GM12878 (cell line): ENCODE results near the gene DNAAF5. TPM values are rescaled to one million over a fixed set of nuclear protein-coding genes. Genes with fewer than 3 reads are reported as not detected.

Source experiments
- ATAC-seq: fragments of 200-7000 bp; cut with Tn5 transposase; 3 replicates; pipeline ENCODE4 v1.9.1; 2020; ENCODE audit warnings: mild to moderate bottlenecking, moderate library complexity
- BruUV-seq: library from RNA; stranded (reverse); fragments of 400-500 nt; replicated peaks from 2 replicates; lab custom pipeline; 2021; lab: Mats Ljungman, UMichigan
- CTCF ChIA-PET: fragments of 300-600 bp; sonication (Branson Sonifier 250); formaldehyde crosslinking; extraction: SDS; loops from one replicate; lab custom pipeline; 2021; ENCODE audit warnings: inconsistent platforms; lab: Yijun Ruan, JAX
- POLR2A ChIA-PET: fragments of 350-600 bp; formaldehyde crosslinking; extraction: SDS; loops from one replicate; lab custom pipeline; 2021; ENCODE audit warnings: inconsistent platforms; lab: Charles Lee
- RAD21 ChIA-PET: fragments of 300-600 bp; sonication (Branson Sonifier 250); formaldehyde crosslinking; loops from one replicate; lab custom pipeline; 2023; ENCODE audit warnings: antibody characterized with exemption; ENCODE audit not compliant: unreplicated experiment; lab: Charles Lee
- SMC1A ChIA-PET: fragments of 300-600 bp; sonication (Branson Sonifier 250); formaldehyde crosslinking; loops from one replicate; lab custom pipeline; 2023; ENCODE audit not compliant: unreplicated experiment, uncharacterized antibody; lab: Charles Lee
- DNase-seq: peaks from one replicate; pipeline ENCODE4 v3.0.0-alpha.2; 2011; ENCODE audit warnings: low read depth, low spot score
- FAIRE-seq: peaks from 3 replicates; lab custom pipeline; 2011; peaks lifted over from hg19 to GRCh38; lab: Jason Lieb, UNC
- H2AFZ ChIP-seq: 2 replicates; pipeline ENCODE4 v1.6.0; 2011; ENCODE audit warnings: low read depth, low read length, control low read depth; ENCODE audit not compliant: control insufficient read depth
- H3K27ac ChIP-seq: 2 replicates; pipeline ENCODE4 v1.5.1; 2011; ENCODE audit warnings: control low read depth; ENCODE audit not compliant: control insufficient read depth, insufficient read depth
- H3K27me3 ChIP-seq, 2 experiments: replicated peaks in 1 of 2; 2 replicates each; pipeline versions ENCODE4 v1.6.0 to v1.6.1; 2011; ENCODE audit warnings: low read length in 1 of 2; ENCODE audit not compliant: control insufficient read depth in 2 of 2, insufficient read depth in 2 of 2
- H3K36me3 ChIP-seq, 2 experiments: 2 replicates each; pipeline ENCODE4 v1.5.1; 2011; ENCODE audit warnings: low read length in 1 of 2; ENCODE audit not compliant: control insufficient read depth in 2 of 2, insufficient read depth in 2 of 2
- H3K4me1 ChIP-seq: 2 replicates; pipeline ENCODE4 v1.6.1; 2011; ENCODE audit warnings: mild to moderate bottlenecking, low read length, moderate library complexity, mixed read lengths; ENCODE audit not compliant: control insufficient read depth, insufficient read depth
- H3K4me2 ChIP-seq: 2 replicates; pipeline ENCODE4 v1.6.0; 2011; ENCODE audit warnings: control low read depth; ENCODE audit not compliant: control insufficient read depth, insufficient read depth
- H3K4me3 ChIP-seq: fragments of 200-600 bp; sonication (generic); 2 replicates; pipeline ENCODE4 v1.5.1; 2016
- H3K79me2 ChIP-seq: 2 replicates; pipeline ENCODE4 v1.6.0; 2011; ENCODE audit warnings: low read length; ENCODE audit not compliant: control insufficient read depth, insufficient read depth
- H3K9ac ChIP-seq: 2 replicates; pipeline ENCODE4 v1.8.0; 2011; ENCODE audit warnings: low read length, control low read depth, mixed read lengths; ENCODE audit not compliant: control insufficient read depth, insufficient read depth
- H3K9me3 ChIP-seq: replicated peaks from 3 replicates; pipeline ENCODE4 v1.5.1; 2011; ENCODE audit warnings: mild to moderate bottlenecking, low read length; ENCODE audit not compliant: control insufficient read depth, insufficient read depth
- H4K20me1 ChIP-seq: 2 replicates; pipeline ENCODE4 v1.6.0; 2011; ENCODE audit not compliant: control insufficient read depth, insufficient read depth
- ATF3 ChIP-seq: IDR thresholded peaks from 2 replicates; pipeline ENCODE4 v1.6.1; 2011; ENCODE audit warnings: low read depth, mild to moderate bottlenecking, low read length, moderate library complexity, borderline replicate concordance; ENCODE audit errors: extremely low read depth
- BMI1 ChIP-seq: fragments of 450-650 bp; IDR thresholded peaks from 2 replicates; pipeline ENCODE4 v1.6.1; 2016; ENCODE audit warnings: mild to moderate bottlenecking, moderate library complexity, borderline replicate concordance
- BRCA1 ChIP-seq: IDR thresholded peaks from 2 replicates; pipeline ENCODE4 v1.6.1; 2011; ENCODE audit warnings: low read depth, low read length, improper control_type of control experiment
- HCFC1 ChIP-seq: fragments of 150-350 bp; IDR thresholded peaks from 2 replicates; pipeline ENCODE4 v1.6.1; 2014; ENCODE audit warnings: low read length
- IRF5 ChIP-seq: fragments of 450-650 bp; IDR thresholded peaks from 2 replicates; pipeline ENCODE4 v1.6.1; 2017; ENCODE audit warnings: borderline replicate concordance
- KLF5 ChIP-seq: fragments of 450-650 bp; IDR thresholded peaks from 2 replicates; pipeline ENCODE4 v1.6.1; 2014; ENCODE audit warnings: mild to moderate bottlenecking; ENCODE audit not compliant: partially characterized antibody
- MTA2 ChIP-seq: fragments of 450-650 bp; IDR thresholded peaks from 2 replicates; pipeline ENCODE4 v1.6.1; 2016; ENCODE audit warnings: low read depth, mild to moderate bottlenecking, moderate library complexity
- NR2C1 ChIP-seq: fragments of 450-650 bp; IDR thresholded peaks from 2 replicates; pipeline ENCODE4 v1.6.1; 2017; ENCODE audit warnings: antibody characterized with exemption, mild to moderate bottlenecking, moderate library complexity
- RELA ChIP-seq: fragments of 450-650 bp; IDR thresholded peaks from 2 replicates; pipeline ENCODE4 v1.8.0; 2014; ENCODE audit warnings: borderline replicate concordance; ENCODE audit not compliant: partially characterized antibody
- SMC3 ChIP-seq: IDR thresholded peaks from 2 replicates; pipeline ENCODE4 v1.6.1; 2011; ENCODE audit warnings: low read length, improper control_type of control experiment, borderline replicate concordance
- SREBF1 ChIP-seq: IDR thresholded peaks from 2 replicates; pipeline ENCODE4 v1.6.1; 2012; ENCODE audit warnings: mild to moderate bottlenecking, low read length
- USF2 ChIP-seq: IDR thresholded peaks from 2 replicates; pipeline ENCODE4 v1.6.1; 2011; ENCODE audit warnings: low read depth, low read length, improper control_type of control experiment, borderline replicate concordance
- WGBS: methylation state at CpG from one replicate; pipeline ENCODE4 v1.1.6; 2016; ENCODE audit warnings: low lambda C conversion rate; ENCODE audit not compliant: insufficient replicate concordance, insufficient coverage; ENCODE audit errors: missing lambda C conversion rate; 5-methylcytosine and 5-hydroxymethylcytosine counted together
- in situ Hi-C: fragments of 300-500 bp; cut with MboI; formaldehyde crosslinking; loops from 9 replicates; pipeline ENCODE4 v1.14.3; 2018; ENCODE audit warnings: mixed read lengths
- intact Hi-C: fragments of 100-400 bp; cut with micrococcal nuclease; formaldehyde crosslinking; loops from one replicate; pipeline ENCODE4 v1.14.2; 2022; ENCODE audit not compliant: unreplicated experiment
- polyA plus RNA-seq, 11 experiments: library from polyadenylated mRNA; depleted of rRNA in 4 of 11; unstranded in 6 of 11; stranded (reverse) in 5 of 11; fragments of >200 nt; fragmentation: Nextera tagmentation in 4 of 11; fragmentation: Illumina TruSeq in 1 of 11; extraction: Ambion mirVana in 4 of 11; extraction: Trizol in 1 of 11; gene quantifications; 1 replicate in 1 of 11; 2 replicates in 10 of 11; pipeline versions ENCODE4 v1.2.1 to v1.2.3, GENCODE V29; 2011 to 2016; ENCODE audit warnings: inconsistent platforms in 2 of 11, missing spikeins in 2 of 11, low read depth in 1 of 11
- total RNA-seq, 4 experiments: library from RNA; depleted of rRNA in 3 of 4; stranded (reverse); fragments of >200 nt in 3 of 4; fragmentation: Illumina TruSeq in 1 of 4; extraction: Trizol in 1 of 4; gene quantifications; 2 replicates each; pipeline versions ENCODE4 v1.2.1 to v1.2.3, GENCODE V29; 2013 to 2021

Gene DNAAF5
- total and polyA plus RNA-seq, 10 of the 15 experiments (the other 5 are each of a cell fraction or from before 2014, with no cell fraction given) = 1.8 to 38.3 (median 9.2) TPM

GRCh38 chr7:690478-691360 is 35.8 kb upstream of the DNAAF5 start:
- H2AFZ ChIP-seq = no peak overlapping the region
- BruUV-seq = no TSS peak
- no peak for FAIRE-seq
- no peak overlapping the region for H3K4me3 ChIP-seq
- ATAC-seq = no peak
- DNase-seq = no peak
- H3K27ac ChIP-seq = no peak overlapping the region
- no peaks in the 10 kb centered on the region; a peak in 1 of 4 replicates for H3K36me3 ChIP-seq
- peaks cover 2% of the 10 kb centered on the region; the same call in 2 of the 3 replicates for H3K9me3 ChIP-seq
- no peaks in the 10 kb centered on the region for H3K79me2 ChIP-seq
- no peak for TF ChIP-seq SREBF1
- no peak for TF ChIP-seq NR2C1
- TF ChIP-seq ATF3 = no peak
- TF ChIP-seq BRCA1 = no peak
- no peak for TF ChIP-seq BMI1
- no peak for TF ChIP-seq MTA2
- no peak for TF ChIP-seq SMC3
- no peak for TF ChIP-seq USF2
- no peak for TF ChIP-seq RELA
- TF ChIP-seq HCFC1 = no peak
- TF ChIP-seq KLF5 = no peak
- no peak for TF ChIP-seq IRF5
- TF ChIP-seq, all 136 proteins: peak for 0
- intact Hi-C loops (no loop called here), in situ Hi-C loops (no loop called here)
- Histone ChIP-seq H3K4me2 (no peak overlapping the region), H3K27me3 (no peaks in the 10 kb centered on the region), H4K20me1 (no peaks in the 10 kb centered on the region), H3K4me1 (no peaks in the 10 kb centered on the region), H3K9ac (no peak overlapping the region)
- WGBS = 95% methylated on average over 27 of the region's 27 CpGs
- SMC1A ChIA-PET = interaction anchor here (0.6 kb wide), 1 partner anchor 17 kb away, joined by 3 read pairs; no protein-coding TSS in a partner anchor
- RAD21 ChIA-PET = no interaction called here
- POLR2A ChIA-PET = interaction anchor here (0.6 kb wide), 1 partner anchor 15 kb away, joined by 4 read pairs; no protein-coding TSS in a partner anchor
- CTCF ChIA-PET = no interaction called here
